ENCODE measurements around the gene PRDM15.
A peak's percentile ranks its signal among the peaks of the same experiment; 100 is the strongest.

PRDM15 gene

DNA sequence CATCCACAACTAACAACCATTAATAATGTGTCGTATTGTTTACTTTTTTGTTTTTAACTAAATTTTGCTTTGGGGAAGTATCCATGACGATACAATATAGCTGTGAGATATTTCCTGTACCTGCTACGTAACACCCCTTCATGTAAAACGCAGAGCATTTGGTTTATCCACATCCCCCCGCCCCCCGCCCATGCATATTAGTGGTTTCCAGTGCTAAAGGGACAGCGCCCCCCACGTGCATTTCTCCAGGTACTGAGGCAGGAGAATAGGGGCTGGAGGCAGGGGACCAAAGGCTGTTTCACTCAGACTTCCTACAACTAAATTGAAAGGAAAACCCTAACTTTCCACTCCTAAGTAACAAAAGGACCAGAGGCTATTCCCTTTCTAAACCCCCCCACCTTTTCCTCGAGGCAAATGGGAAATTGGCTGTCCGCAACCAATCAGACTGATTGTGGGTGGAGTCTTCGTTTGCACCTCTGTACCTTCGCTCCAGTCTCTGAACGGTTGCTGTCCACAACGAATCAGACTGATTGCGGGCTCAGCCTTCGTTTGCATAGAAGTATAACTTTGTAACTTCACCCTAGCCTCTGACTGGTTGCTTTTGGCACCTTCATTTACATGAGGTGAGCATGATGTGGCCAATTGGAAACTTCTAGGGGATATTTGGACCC lies 100.1 kb downstream of the PRDM15 start:
- no peak for DNase-seq (ENCODE audit: low read depth in 2 of 2)

DNA sequence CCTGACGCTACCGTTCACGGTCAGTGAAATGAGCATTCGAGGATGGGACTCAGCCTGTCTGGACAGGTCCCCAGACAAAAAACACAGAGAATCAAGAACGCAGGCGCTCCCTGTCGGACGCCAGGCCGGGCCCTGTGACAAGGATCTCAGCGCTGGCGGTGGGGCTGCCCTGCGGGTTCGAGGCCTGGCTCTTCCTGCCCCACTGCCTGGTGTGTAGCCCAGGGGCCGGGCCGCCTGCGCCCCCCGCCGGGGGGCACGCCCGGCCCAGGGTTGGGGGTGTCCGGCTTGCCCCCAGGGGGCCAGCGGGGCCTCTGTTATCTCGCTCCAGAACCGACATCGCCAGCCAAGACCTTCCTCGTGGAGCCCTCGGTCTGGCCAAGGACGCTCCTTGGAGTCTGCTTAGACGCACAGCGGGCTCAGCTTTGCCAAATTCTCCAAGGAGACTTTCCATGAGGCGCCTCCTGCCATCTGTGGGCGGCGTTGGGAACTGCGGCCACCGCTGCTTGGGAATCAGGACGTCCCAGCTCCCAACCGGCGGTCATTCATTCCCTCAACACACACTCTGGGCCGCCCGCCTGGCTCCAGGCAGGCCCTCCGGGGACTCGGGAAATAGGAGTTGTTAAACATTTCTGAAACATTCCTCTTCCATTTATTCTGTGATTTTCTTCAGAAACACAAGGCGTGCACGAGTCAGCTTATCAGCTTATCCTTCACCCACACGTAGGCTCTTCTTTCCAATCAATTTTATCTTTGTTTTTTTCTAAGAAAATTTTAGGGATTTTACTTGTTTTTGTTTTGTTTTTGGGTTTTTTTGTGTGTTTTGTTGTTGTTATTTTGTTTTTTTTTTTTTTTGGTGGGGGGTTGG lies 101.0 kb downstream of the PRDM15 start:
- DNase-seq (ENCODE audit: low read depth in 2 of 2): no peak

DNA sequence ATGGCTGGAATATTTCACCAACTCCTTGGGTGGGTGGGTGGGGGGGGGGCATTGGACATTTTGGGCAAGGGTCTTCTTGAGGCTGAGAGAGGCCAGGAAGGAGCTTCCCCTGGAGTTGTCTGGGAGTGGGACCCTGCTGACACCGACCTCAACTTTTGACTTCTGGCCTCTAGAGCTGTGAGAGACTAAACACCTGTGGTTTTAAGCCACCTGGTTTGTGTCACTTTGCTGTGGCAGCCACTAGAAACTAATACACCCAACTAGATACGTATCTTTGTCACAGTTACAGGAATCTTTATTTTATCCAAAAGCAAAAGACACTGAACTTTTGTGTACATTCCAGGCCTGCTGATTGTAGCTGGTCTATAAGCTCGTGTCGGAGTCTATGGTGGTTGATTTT lies 102.4 kb downstream of the PRDM15 start:
- DNase-seq (ENCODE audit: low read depth in 2 of 2): no peak

DNA sequence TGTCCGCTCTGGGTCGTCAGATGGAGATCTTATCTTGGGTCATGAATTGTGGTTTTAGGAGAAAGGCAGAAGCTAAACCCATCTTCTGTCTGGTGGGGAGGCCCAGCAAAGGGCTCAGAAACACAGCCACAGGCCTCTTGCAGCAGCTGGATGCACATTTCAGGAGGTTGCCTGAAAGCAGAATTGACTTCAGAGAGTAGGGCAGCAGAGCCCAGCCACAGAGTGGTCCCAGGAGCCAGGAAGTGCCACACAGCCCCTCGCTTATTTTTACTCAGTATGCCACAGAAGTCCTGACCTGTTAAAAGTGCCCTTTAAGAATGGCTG lies 104.0 kb downstream of the PRDM15 start:
- no peak for DNase-seq (ENCODE audit: low read depth in 2 of 2)

DNA sequence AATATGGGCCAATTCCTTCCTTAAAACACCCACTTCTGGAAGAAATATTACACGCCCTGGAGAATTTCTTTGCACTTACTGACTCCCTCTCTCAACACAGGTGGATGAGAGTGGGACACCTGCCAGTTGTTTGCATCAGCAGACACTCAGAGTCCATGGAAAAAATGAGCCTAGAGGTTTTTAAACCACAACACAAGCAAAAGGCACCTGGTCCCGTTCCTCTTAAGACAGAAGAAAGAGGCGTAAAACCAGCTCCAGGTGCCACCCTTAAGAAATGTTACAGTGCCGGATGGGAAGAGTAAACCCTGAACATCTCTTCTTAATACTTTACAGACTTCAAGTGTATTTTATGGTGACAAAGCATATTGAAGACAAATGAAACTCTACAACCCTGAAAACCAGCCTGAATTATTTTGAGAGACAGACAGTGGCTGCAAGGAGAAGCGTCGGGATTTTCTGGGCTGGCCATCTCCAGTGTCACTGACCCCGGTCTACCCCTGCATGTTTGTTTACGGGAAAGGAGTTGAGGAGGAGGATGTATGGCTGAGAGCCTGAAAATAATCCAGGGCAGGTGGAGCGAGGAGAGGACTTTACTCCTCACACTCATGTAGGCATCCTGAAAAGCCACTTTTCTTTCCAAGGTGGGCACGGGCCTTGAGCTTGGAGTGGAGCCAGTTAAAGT lies 104.5 kb downstream of the PRDM15 start:
- no peak for DNase-seq (ENCODE audit: low read depth in 2 of 2)

DNA sequence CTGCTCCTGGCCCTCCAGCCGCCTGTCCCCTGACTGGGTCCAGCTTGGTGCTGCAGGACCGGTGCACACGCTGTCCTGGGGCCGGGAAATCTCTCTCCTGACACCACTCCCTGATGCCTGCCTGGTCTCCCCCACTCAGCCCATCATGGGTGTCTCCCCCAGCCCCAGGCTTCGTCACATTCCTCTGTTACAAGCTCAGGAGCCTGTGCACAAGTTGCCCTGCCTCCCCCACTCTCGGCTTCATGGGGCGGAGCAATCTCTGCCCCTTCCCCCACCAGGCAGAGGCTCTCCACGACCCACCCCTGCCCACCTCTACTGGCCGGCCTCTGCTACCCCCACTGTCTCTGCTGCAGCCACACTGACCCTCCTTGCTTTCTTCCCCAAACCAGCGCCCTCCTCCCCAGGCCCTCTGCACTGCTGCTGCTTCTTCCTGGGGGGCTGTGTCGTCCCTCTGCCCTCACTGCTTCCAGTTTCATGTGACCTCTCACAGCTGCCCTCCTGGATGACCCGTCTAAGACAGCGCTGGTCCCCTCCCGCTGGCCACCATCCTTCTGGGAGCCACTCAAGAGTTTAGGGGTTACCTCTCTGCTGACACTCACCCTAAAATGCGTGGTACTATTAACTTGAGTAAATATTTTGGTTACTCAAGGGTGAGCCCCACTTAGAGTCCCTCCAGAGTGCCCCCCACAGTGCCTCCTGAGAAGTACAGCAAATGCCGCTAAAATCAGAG lies 106.6 kb downstream of the PRDM15 start:
- DNase-seq (ENCODE audit: low read depth in 2 of 2): no peak

DNA sequence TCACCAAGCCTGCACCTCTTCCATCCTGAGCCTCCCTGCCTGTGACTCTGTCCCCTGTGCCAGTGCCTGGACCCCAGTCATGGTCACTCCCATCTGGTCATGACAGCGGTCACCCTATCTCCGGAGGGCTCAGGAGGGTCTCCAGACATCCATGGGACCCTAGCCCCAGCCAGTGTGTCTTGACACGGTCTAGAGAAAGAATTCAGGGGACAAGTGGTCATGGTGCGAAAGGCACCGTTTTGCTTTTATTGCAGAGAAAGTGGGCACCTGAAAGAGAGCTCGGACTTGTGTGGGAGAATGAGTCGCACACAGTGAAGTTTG lies 107.6 kb downstream of the PRDM15 start:
- no peak for DNase-seq (ENCODE audit: low read depth in 2 of 2)

DNA sequence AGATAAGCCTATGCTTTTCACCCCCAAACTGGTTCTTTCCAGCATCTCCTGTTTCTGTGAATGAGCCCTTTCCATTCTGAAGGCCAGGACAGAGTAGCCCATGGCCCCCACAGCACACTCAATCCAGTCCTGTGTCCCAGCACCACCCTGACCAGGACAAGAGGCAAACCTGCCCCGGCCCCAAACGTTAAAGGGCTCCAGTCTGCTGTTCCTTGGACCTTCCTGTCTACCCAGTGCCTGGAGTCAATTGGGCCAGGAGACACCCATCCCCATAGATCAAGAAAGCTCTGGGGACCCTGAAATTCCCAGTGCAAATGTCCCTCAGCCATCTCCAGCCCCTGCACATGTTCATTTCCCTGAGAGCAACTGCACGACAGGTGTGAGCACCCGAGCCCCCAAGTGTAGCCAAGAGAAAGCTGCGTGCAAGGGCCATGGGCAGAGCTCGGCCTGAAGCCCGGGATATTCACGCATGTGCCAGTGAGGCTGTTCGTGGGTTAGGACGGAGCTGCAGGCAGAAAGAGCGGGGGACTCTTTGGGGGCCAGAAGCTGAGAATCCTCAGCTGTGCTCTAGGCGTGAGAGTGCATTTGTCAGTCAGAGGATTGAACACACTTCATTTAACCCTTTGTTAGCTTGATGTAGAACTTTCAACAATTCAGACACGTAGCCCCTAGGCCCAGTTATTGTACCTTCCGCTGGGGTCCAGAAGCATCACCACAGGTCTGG lies 108.1 kb downstream of the PRDM15 start:
- no peak for DNase-seq (ENCODE audit: low read depth in 2 of 2)

DNA sequence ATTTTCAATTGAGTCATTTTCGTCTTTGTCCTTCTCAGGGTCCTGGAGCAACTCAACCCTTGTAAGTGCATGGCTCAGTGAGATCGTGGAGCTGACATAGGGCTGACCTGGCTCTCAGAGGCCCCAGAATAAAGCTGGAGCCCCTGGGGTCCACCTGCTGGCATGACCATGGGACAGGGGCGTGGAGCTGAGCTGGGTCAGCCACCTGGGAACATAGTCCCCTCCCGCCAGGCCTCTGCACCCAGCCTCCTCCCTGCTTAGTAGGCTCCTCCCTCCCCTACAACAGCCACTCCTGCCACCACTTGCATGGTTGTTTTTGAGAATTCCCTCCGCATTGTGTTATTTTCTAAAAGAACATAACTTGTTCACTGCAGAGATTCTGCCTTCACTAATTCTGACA lies 109.2 kb downstream of the PRDM15 start:
- no peak for DNase-seq (ENCODE audit: low read depth in 2 of 2)

DNA sequence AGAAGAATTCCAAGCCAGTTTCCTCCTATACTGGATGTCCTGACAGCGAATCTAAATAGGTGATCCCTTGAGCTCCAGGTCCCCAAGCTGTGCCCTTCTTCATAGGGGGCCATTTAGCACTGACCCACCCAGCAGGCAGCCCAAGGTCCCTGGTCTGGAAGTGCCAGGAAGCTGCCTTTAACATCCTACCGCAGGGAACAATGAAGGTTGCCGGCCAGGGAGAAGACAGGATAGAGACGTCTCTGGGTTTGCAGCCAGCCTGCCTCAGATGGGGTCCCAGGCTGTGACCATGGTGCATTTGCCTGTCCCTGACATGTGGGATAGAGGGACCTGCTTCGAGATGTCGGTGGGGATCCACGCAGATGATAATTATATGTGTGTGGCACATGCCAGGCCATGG lies 109.6 kb downstream of the PRDM15 start:
- no peak for DNase-seq (ENCODE audit: low read depth in 2 of 2)

DNA sequence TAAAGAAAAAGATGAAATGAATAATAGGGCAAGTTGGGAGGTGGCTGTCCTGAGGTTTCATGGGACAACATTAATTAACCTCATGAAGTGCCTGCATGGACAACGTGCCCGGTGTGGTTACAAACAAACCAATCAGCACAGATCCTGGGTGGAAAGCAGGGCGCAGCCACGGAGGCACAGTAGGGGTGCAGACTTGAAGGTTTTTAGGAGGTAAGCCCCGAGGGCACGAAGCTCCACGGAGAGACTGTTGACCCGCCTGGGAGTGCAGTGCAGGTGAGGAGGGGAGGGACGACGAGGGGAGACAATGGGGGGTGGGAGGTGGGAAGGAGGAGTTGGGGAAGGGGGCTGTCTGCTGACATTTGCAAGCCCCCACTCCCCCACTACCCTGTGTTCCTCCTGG lies 110.0 kb downstream of the PRDM15 start:
- DNase-seq (ENCODE audit: low read depth in 2 of 2): no peak

DNA sequence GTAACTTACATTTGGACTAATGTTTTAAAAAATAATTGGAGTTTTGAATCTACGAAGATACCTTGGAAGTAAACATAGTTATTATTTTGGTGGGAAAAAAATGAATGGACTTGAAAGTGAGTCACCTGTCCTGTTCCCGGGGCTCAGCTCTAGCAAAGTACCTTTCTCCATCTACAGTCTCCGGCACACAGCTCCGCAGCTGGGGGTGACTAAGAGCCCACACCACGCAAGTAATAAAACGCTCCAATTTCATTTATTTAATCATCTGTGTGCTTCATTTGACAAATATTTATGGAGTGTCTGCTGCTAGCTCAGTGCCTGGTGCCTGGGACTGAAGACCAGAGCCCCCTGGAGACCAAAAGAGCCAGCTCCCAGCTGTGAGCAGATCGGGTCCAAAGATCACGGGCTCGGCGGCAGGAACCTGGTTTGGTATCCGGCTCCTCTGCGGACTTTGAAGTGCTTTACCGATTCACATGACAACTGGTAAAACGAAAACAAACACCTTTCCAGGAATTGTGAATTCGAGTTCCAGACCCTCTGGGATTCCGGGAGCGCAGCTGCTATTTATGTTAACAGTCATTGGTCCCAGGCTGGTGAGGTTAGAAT lies 110.6 kb downstream of the PRDM15 start:
- DNase-seq (ENCODE audit: low read depth in 2 of 2): no peak

DNA sequence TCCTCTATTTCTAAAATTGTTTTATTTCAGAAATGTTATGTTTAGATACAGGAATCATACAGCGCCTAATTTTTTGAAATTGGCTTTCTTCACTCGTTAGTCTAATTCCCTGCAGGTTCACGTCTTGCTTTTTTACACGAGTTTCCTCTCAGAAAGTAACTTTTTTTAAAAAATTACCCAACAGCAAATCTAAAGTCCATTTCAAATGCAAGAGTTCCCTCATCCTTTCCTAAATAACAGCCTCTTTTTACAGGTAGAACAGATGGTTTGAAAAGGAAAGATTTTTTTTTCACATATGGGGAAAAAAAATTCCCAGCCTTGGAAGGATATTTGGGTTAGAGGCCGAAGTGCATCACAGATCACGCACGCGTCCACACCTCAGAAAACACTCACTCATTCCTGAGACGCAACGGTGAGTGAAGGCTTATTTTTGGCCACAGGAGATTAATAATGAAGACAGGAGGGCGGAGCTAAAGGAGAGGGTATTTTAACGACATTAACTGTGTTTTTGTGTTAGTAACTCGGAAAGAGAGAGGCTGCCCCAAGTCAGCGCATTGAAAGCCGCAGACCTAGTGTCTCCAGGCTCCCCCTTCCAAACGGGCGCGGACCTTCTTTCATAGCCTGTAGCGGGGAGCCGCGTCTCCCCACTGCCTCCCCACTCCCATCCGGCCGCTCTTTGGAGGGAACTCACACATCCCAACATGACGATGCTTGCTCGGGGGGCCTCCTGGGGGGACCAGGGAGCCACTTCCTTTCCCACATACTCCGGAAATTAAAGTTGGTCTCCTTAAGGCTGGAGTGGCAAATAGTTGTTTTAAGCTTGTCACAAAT lies 111.3 kb downstream of the PRDM15 start:
- DNase-seq (ENCODE audit: low read depth in 2 of 2): no peak

DNA sequence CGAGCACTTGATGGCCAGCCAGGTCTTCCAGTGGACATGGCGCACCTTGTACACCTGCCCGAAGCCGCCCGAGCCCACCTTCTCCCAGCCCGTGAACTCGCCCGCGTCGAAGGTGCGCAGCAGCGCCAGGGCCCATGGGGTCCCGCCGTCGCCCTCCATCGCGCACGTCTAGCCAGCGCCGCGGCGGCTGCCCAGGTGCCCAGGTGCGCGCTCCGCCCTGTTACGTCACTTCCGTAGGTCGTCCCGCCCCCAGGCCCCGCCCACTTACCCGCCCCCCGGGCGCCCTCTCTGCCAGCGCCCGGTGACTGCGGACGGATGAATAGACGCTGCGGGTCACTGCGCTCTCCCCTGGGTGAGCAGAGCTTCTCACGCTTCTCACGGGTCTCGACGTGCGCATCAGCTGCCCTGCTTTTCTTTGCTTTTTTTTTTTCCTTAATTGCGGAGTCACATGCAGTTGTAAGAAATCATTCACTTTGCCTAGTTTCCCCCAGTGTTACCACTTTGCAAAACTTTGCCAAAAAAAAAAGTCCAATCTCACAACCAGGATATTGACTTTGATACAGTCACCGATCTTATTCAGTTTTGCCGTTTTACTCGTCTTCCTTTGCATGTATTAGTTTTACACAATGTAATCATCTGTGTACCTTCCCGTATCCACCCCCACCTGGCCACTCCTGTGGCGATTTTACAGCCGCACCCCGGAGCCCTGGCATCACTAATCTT lies 112.1 kb downstream of the PRDM15 start, which contains the start of gene RIPK4:
Gene RIPK4 (minus strand): TSS at position 170 of the 723 bp plus-strand sequence. CDS start 11 bp downstream, at position 159.
- DNase-seq (ENCODE audit: low read depth in 2 of 2): peak; percentile 12 to 40

DNA sequence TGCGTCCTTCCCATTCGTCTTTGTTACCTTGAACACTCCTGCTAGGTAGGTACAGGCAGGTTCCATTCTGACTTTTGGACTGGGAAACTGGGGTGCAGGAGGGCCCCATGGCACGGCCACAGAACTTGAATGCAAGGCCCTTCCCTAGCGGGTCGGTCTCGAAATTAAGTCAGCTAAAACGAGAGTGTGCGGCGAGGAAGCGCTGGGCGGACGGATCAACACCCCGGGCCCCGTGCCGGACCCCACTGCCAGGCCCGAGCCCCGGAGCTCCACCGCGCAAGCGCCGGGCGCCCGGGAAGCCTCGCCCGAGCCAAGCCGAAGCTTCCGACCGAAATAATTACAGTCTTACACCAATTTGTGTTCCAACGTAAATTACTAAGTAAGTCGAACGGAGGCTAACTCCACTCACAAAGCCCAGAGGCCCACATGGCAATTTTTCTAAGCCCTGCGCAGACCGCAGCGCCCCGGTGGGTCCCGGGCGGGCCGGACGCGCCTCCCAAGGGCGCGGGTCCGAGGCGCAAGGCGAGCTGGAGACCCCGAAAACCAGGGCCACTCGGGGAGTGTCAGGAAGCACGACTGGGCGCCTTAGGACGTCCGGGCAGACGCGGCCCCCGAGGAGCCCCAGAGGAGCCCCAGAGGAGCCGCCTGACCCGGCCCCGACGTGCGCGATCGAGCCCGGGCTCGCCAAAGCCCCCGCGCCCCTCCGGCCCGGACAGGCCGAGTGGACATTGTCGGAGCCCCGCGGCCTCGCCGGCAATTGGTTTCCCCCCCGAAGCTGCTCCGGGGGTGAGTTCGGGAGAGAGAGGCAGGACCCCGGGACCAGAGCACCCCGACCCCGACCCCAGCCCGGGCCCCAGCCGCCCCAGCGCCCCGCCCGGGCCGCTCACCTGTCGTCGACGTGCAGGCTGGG lies 112.9 kb downstream of the PRDM15 start:
- DNase-seq (ENCODE audit: low read depth in 2 of 2): no peak

DNA sequence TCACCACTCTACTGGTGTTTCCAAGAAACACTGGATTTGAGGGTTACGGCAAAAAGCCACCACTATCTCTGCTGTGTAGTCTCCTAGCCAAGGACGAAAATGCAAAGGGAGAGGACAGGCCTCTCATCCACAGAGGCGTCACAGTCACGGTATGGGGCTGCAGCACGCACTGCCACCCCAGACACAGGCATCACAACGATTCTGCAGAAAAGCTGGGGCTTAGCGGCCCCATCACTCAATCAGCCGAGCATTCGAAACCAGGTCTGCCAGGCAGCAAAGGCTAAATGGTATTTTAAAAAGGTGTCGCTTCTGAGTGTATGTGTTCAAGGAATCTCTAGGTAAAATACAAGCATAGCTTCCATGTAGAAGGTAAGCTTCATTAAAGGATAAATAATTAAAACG lies 113.7 kb downstream of the PRDM15 start:
- DNase-seq (ENCODE audit: low read depth in 2 of 2): no peak

DNA sequence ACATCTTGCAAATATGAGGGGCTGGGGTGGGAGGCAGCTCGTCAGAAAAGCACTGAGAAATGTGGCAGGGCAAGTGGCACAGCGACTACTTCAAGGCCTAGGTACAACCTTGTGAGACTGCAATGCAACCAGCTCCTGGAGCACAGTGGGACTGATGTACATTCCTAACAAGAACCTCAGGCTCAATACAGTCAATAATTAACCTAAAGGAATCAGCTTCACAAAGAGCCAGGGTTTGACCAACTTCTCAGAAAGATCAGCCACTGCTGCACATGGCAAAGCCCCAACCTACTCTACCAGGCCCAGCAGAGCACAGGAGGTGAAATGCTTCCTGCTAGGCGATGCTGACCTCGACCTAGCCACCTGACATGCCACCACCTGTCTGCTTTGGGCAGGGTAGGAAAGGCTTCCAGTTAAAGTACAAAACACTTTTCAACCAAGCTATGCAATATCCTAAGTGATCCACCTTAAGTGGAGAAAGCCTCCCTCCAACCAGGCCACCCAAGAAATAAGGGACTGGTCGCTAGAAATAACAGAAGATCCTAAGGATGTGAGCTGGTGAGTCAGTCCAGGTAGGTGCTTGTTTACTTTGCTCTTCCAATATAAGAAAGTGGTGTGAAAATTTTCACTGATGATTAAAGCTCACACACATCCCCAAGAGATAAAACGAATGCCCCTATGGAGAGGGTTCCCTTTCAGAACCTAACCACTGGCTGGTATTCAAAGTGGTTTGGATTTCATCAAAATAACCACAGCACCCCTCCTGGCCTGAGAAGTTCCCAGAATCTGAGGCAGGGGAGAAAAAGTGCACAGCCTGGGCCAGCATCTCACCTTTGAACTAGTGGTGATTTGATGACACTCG lies 114.4 kb downstream of the PRDM15 start:
- no peak for DNase-seq (ENCODE audit: low read depth in 2 of 2)

DNA sequence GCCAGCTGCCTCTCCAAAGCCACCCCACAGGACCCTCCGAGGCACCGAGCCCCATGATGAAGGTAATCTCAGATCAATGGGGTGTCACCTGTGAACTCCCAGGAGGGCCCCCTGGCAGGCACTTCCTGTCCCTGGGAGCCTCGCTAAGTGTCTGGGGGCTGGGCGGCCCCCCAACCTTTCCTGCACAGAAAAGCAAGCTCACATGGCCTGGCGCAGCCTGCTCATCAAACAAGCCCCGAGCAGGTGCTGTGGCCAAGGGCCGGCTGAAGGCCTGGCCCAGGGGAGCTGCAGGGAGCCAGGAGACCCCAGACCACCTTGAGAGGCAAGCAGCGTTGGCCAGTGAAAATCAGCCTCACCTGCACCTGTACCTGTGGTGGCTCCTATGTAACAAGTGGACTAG lies 115.1 kb downstream of the PRDM15 start:
- DNase-seq (ENCODE audit: low read depth in 2 of 2): no peak

Measured in stimulated activated CD8-positive, alpha-beta memory T cell treated with anti-CD3 and anti-CD28 coated beads, Interleukin-2, amount 100 ng/mL, for 1 hour (primary cell).